ENCODE results near the gene ST6GALNAC5. TPM values are rescaled to one million over a fixed set of nuclear protein-coding genes. Genes with fewer than 3 reads are reported as not detected.

Gene ST6GALNAC5
- total and polyA plus RNA-seq, 2 of the 13 experiments (the other 11 are each of a cell fraction or from before 2014, with no cell fraction given), result not detected

DNA sequence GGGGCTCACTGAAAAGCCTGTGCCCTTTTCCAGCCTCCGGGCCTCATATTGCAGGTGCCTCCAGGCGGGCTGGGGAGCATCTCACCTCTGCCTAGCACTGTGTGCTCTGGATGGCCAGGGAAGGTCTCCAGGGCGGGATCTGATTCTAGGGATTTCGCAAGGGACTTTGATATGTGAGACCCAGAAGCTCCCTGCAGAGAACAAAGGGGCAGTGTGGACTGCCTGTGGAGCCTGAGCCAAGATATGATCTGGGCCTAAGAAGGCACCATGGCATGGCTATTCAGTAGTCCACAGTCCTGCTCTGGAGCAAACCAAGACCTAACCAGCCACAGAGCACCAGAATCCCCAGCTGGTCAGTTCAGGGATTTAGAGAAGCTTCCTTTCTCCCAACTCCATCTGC lies 157.2 kb downstream of the ST6GALNAC5 start:
- Histone ChIP-seq H3K36me3 (replicated peaks in 1 of 2; ENCODE audit: control insufficient read depth in 1 of 2, insufficient read depth in 2 of 2, low read length in 2 of 2) (no peaks in the 10 kb centered on the region), H2AFZ (ENCODE audit: low read length) (no peak overlapping the region), H3K9me3 (ENCODE audit: low read length) (no peaks in the 10 kb centered on the region), H3K27ac (ENCODE audit: extremely low read length, insufficient read depth, low read length) (no peak overlapping the region), H3K4me3 (replicated peaks in 1 of 3; ENCODE audit: insufficient read depth in 1 of 3, low read depth in 2 of 3, low read length in 3 of 3) (no peak overlapping the region), H3K4me1 (ENCODE audit: insufficient read depth, low read length) (no peaks in the 10 kb centered on the region), H3K4me2 (ENCODE audit: low read depth, low read length) (no peak overlapping the region), H3K27me3 (ENCODE audit: control insufficient read depth in 1 of 2, insufficient read depth in 2 of 2, low read length in 2 of 2) (no peaks in the 10 kb centered on the region), H3K79me2 (ENCODE audit: insufficient read depth, low read length) (no peaks in the 10 kb centered on the region), H3K9ac (ENCODE audit: insufficient read depth, low read depth, low read length) (no peak overlapping the region), H4K20me1 (ENCODE audit: insufficient read depth, low read length) (no peaks in the 10 kb centered on the region)
- ATAC-seq, result peak; percentile 88
- TF ChIP-seq ZNF543 (CRISPR knock-in tag; IDR thresholded peaks at IDR 0.05) (no peak), RCOR2 (CRISPR knock-in tag; IDR thresholded peaks at IDR 0.05) (no peak), NFKB2 (CRISPR knock-in tag; IDR thresholded peaks at IDR 0.05; ENCODE audit: borderline replicate concordance) (no peak), SMYD3 (CRISPR knock-in tag; IDR thresholded peaks at IDR 0.05) (no peak), SNAPC4 (CRISPR knock-in tag; IDR thresholded peaks at IDR 0.05) (no peak), ZBTB46 (CRISPR knock-in tag; IDR thresholded peaks at IDR 0.05; ENCODE audit: borderline replicate concordance) (no peak), ZNF562 (CRISPR knock-in tag; IDR thresholded peaks at IDR 0.05; ENCODE audit: borderline replicate concordance) (no peak), TOPORS (CRISPR knock-in tag; IDR thresholded peaks at IDR 0.05) (no peak), SUZ12 (IDR thresholded peaks at IDR 0.05; ENCODE audit: low read depth, low read length) (no peak), KAT8 (CRISPR knock-in tag; IDR thresholded peaks at IDR 0.05) (no peak), ESRRA (CRISPR knock-in tag; IDR thresholded peaks at IDR 0.05; ENCODE audit: low read depth) (no peak), ZSCAN21 (CRISPR knock-in tag; IDR thresholded peaks at IDR 0.05; ENCODE audit: borderline replicate concordance) (no peak), PRPF4 (IDR thresholded peaks at IDR 0.05; ENCODE audit: low read depth, low read length, poor library complexity, severe bottlenecking) (no peak), SIX4 (CRISPR knock-in tag; IDR thresholded peaks at IDR 0.05) (peak; percentile 65; the same call in 1 of the 2 replicates), THRA (CRISPR knock-in tag; IDR thresholded peaks at IDR 0.05; ENCODE audit: borderline replicate concordance) (no peak), CEBPB (IDR thresholded peaks at IDR 0.05; ENCODE audit: borderline replicate concordance, low read depth, low read length) (peak; percentile 68), ZNF576 (CRISPR knock-in tag; IDR thresholded peaks at IDR 0.05) (no peak)
- DNase-seq (ENCODE audit: low spot score), result peak; percentile 22
- WGBS (ENCODE audit: low lambda C conversion rate), result 0% methylated on average over 1 of the region's 4 CpGs
- no peak for FAIRE-seq
- ChIA-PET POLR2A (no interaction called here), CTCF (ENCODE audit: low intra/inter-chr PET ratio, low total read pairs) (no interaction called here)
- intact Hi-C loops (cut with micrococcal nuclease; ENCODE audit: unreplicated experiment) (no loop called here), in situ Hi-C loops (cut with HindIII; ENCODE audit: extremely low pct_ligation_motif_present, low pct_unique_long_range_greater_than_20kb) (no loop called here)
- BruUV-seq (replicated peaks), result no TSS peak

Data from HepG2 (cell line).